Measurements from ENCODE around the gene MSMB.

DNA sequence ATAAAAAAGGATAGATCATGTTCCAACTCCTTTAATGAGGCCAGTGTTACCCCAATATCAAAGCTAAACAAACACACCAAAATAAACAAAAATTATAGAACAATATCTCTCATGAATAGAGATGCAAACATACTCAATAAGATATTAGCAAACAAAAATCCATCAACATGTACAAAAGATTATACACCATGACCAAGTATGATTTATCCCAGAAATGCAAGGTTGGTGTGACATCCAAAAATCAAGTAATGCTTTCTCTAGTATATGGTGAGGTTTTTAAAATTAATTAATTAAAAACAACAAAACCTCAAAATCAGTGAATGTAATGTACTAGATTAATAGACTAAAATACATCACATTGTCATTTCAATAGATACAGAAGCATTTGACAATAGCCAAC is 11.0 kb upstream of the MSMB start:
- TF ChIP-seq POU2F2 (IDR thresholded peaks at IDR 0.05; ENCODE audit: low read depth, low read length) (no peak), POLR2A (IDR thresholded peaks at IDR 0.05; ENCODE audit: low read depth, low read length) (no peak)

All from GM12891 (cell line).